ENCODE measurements around the gene NDUFB10.

GRCh38 chr16:1966460-1966859, 7.1 kb downstream of the NDUFB10 start, which contains the start of gene RNF151:
- no peak for TF ChIP-seq CTCF (conservative IDR thresholded peaks at IDR 0.05 in 1 of 2, IDR thresholded peaks at IDR 0.05 in 1 of 2; ENCODE audit: extremely low read depth in 1 of 2, insufficient read depth in 1 of 2, low read depth in 1 of 2, low read length in 2 of 2)
- TF ChIP-seq EZH2 (IDR thresholded peaks at IDR 0.05; ENCODE audit: borderline replicate concordance, low read length) = no peak
